HepG2 (cell line): Measurements from ENCODE around the gene MGAT5. TPM values are rescaled to one million over a fixed set of nuclear protein-coding genes. Genes with fewer than 3 reads are reported as not detected.

Experiments used
- ARID2 ChIP-seq: sonication (generic); formaldehyde crosslinking; IDR thresholded peaks from 2 replicates; pipeline ENCODE4 v1.8.1; 2022; ENCODE audit warnings: mild to moderate bottlenecking, missing genetic modification reagents, borderline replicate concordance
- DPF2 ChIP-seq: sonication (generic); formaldehyde crosslinking; IDR thresholded peaks from 2 replicates; pipeline ENCODE4 v1.4.0; 2020; ENCODE audit warnings: mild to moderate bottlenecking, low read depth, missing genetic modification reagents, borderline replicate concordance
- EHMT2 ChIP-seq: fragments of 200-600 bp; sonication (generic); IDR thresholded peaks from 2 replicates; pipeline ENCODE4 v1.7.0; 2017; ENCODE audit warnings: antibody characterized with exemption, low read depth, low read length, borderline replicate concordance
- HNRNPUL1 ChIP-seq: fragments of 200-400 bp; formaldehyde crosslinking; IDR thresholded peaks from 2 replicates; pipeline ENCODE4 v1.6.1; 2017; ENCODE audit warnings: low read depth, mild to moderate bottlenecking, low read length, moderate library complexity
- JDP2 ChIP-seq: sonication (generic); formaldehyde crosslinking; IDR thresholded peaks from 2 replicates; pipeline ENCODE4 v1.8.1; 2022; ENCODE audit warnings: missing genetic modification reagents, borderline replicate concordance
- KMT2A ChIP-seq: sonication (generic); formaldehyde crosslinking; IDR thresholded peaks from 2 replicates; pipeline ENCODE4 v1.4.0; 2020; ENCODE audit warnings: missing genetic modification reagents
- MAF1 ChIP-seq: sonication (generic); formaldehyde crosslinking; IDR thresholded peaks from 2 replicates; pipeline ENCODE4 v1.5.0; 2020; ENCODE audit warnings: missing genetic modification reagents, borderline replicate concordance
- NONO ChIP-seq, 2 experiments: fragments of 450-650 bp in 1 of 2; sonication (generic) in 1 of 2; formaldehyde crosslinking in 1 of 2; IDR thresholded peaks in 1 of 2; conservative IDR thresholded peaks in 1 of 2; 2 replicates each; pipeline versions ENCODE4 v1.6.1 to v1.8.0; 2017 to 2022; ENCODE audit warnings: mild to moderate bottlenecking in 1 of 2, missing genetic modification reagents in 1 of 2, moderate library complexity in 1 of 2
- PRMT3 ChIP-seq: sonication (generic); formaldehyde crosslinking; IDR thresholded peaks from 2 replicates; pipeline ENCODE4 v1.8.1; 2022; ENCODE audit warnings: low read depth, mild to moderate bottlenecking, moderate library complexity, missing genetic modification reagents, borderline replicate concordance
- SIN3A ChIP-seq: IDR thresholded peaks from 2 replicates; pipeline ENCODE4 v1.6.1; 2011; ENCODE audit warnings: low read depth, mild to moderate bottlenecking, control low read depth, low read length, borderline replicate concordance
- SSRP1 ChIP-seq: IDR thresholded peaks from 2 replicates; pipeline ENCODE4 v1.6.1; 2016; ENCODE audit warnings: control low read depth
- ZNF136 ChIP-seq: sonication (generic); formaldehyde crosslinking; IDR thresholded peaks from 2 replicates; pipeline ENCODE4 v1.8.1; 2022; ENCODE audit warnings: low read depth, mild to moderate bottlenecking, moderate library complexity, missing genetic modification reagents
- ZNF180 ChIP-seq: sonication (generic); formaldehyde crosslinking; IDR thresholded peaks from 2 replicates; pipeline ENCODE4 v1.4.0; 2020; ENCODE audit warnings: low read depth, missing genetic modification reagents, borderline replicate concordance
- ZNF235 ChIP-seq: sonication (generic); formaldehyde crosslinking; IDR thresholded peaks from 2 replicates; pipeline ENCODE4 v1.8.1; 2023; ENCODE audit warnings: mild to moderate bottlenecking, missing genetic modification reagents, borderline replicate concordance
- ZNF775 ChIP-seq: sonication (generic); formaldehyde crosslinking; IDR thresholded peaks from 2 replicates; pipeline ENCODE4 v1.4.0; 2020; ENCODE audit warnings: missing genetic modification reagents, mild to moderate bottlenecking, moderate library complexity, borderline replicate concordance
- ZNF792 ChIP-seq: IDR thresholded peaks from 2 replicates; pipeline ENCODE4 v1.6.1; 2016
- polyA plus RNA-seq, 8 experiments: library from polyadenylated mRNA; depleted of rRNA in 3 of 8; stranded (reverse) in 7 of 8; unstranded in 1 of 8; fragments of >200 nt; fragmentation: Illumina TruSeq in 4 of 8; extraction: Trizol in 4 of 8; gene quantifications; 2 replicates each; pipeline versions ENCODE4 v1.2.1 to v1.2.3, GENCODE V29; 2011 to 2016; ENCODE audit warnings: low read depth in 4 of 8, missing spikeins in 1 of 8, mixed read lengths in 1 of 8; ENCODE audit not compliant: insufficient read depth in 1 of 8
- total RNA-seq, 5 experiments: library from RNA; depleted of rRNA; stranded (reverse); fragments of >200 nt; fragmentation: Illumina TruSeq; extraction: Trizol; gene quantifications; 2 replicates each; pipeline ENCODE4 v1.2.3, GENCODE V29; 2016; ENCODE audit warnings: low read depth in 1 of 5
- TF ChIP-seq, protein P1 (sequence below): sonication (generic); formaldehyde crosslinking; IDR thresholded peaks from 2 replicates; pipeline ENCODE4 v1.4.0; 2020; ENCODE audit warnings: low read depth, missing genetic modification reagents
- TF ChIP-seq, protein P2 (sequence below): sonication (generic); formaldehyde crosslinking; IDR thresholded peaks from 2 replicates; pipeline ENCODE4 v1.5.0; 2020; ENCODE audit warnings: mild to moderate bottlenecking, missing genetic modification reagents, borderline replicate concordance
- TF ChIP-seq, protein P3 (sequence below): sonication (generic); formaldehyde crosslinking; IDR thresholded peaks from 2 replicates; pipeline ENCODE4 v1.4.0; 2020; ENCODE audit warnings: mild to moderate bottlenecking, missing genetic modification reagents
- TF ChIP-seq, protein P4 (sequence below): sonication (generic); formaldehyde crosslinking; IDR thresholded peaks from 2 replicates; pipeline ENCODE4 v1.4.0; 2020; ENCODE audit warnings: low read depth, mild to moderate bottlenecking, missing genetic modification reagents

Gene MGAT5
- total and polyA plus RNA-seq, 2 of the 13 experiments (the other 11 are each of a cell fraction or from before 2014, with no cell fraction given), result 33.1 to 60.2 TPM

DNA sequence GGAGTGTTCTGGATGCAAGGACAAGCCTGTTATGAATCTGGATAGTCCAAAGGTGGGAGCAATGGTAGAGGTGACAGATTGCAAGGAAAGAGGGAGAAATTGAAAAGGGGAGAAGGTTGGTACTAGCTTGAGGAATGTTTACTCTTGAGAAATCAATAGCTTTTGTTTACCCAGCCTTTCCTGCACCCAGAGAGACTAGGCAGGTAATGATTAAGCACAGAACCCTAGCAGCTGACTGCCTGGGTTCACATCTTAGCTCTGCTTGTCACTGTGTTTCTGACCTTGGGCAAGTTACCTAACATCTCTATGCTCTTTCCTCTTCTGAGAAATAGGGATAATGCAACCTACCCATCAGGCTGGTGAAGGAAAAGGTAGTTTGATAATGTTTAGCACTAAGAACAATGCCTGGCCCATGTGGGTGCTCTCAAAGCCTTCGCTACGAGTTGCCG lies 178.6 kb downstream of the MGAT5 start (continued):
- no peak for TF ChIP-seq ZNF235
- TF ChIP-seq, protein P1, sequence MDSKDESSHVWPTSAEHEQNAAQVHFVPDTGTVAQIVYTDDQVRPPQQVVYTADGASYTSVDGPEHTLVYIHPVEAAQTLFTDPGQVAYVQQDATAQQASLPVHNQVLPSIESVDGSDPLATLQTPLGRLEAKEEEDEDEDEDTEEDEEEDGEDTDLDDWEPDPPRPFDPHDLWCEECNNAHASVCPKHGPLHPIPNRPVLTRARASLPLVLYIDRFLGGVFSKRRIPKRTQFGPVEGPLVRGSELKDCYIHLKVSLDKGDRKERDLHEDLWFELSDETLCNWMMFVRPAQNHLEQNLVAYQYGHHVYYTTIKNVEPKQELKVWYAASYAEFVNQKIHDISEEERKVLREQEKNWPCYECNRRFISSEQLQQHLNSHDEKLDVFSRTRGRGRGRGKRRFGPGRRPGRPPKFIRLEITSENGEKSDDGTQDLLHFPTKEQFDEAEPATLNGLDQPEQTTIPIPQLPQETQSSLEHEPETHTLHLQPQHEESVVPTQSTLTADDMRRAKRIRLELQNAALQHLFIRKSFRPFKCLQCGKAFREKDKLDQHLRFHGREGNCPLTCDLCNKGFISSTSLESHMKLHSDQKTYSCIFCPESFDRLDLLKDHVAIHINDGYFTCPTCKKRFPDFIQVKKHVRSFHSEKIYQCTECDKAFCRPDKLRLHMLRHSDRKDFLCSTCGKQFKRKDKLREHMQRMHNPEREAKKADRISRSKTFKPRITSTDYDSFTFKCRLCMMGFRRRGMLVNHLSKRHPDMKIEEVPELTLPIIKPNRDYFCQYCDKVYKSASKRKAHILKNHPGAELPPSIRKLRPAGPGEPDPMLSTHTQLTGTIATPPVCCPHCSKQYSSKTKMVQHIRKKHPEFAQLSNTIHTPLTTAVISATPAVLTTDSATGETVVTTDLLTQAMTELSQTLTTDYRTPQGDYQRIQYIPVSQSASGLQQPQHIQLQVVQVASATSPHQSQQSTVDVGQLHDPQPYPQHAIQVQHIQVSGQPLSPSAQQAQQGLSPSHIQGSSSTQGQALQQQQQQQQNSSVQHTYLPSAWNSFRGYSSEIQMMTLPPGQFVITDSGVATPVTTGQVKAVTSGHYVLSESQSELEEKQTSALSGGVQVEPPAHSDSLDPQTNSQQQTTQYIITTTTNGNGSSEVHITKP (CRISPR knock-in tag), result 0 out of 2 replicates have a peak, but pooled peaks have one; percentile 50
- TF ChIP-seq ZNF180 (CRISPR knock-in tag), result no peak
- TF ChIP-seq JDP2, result no peak
- peak; percentile 82; the same call in 1 of the 2 replicates for TF ChIP-seq DPF2 (CRISPR knock-in tag)
- peak; percentile 94 for TF ChIP-seq ZNF792 (CRISPR knock-in tag)
- peak; percentile 62 for TF ChIP-seq HNRNPUL1
- TF ChIP-seq, protein P2, sequence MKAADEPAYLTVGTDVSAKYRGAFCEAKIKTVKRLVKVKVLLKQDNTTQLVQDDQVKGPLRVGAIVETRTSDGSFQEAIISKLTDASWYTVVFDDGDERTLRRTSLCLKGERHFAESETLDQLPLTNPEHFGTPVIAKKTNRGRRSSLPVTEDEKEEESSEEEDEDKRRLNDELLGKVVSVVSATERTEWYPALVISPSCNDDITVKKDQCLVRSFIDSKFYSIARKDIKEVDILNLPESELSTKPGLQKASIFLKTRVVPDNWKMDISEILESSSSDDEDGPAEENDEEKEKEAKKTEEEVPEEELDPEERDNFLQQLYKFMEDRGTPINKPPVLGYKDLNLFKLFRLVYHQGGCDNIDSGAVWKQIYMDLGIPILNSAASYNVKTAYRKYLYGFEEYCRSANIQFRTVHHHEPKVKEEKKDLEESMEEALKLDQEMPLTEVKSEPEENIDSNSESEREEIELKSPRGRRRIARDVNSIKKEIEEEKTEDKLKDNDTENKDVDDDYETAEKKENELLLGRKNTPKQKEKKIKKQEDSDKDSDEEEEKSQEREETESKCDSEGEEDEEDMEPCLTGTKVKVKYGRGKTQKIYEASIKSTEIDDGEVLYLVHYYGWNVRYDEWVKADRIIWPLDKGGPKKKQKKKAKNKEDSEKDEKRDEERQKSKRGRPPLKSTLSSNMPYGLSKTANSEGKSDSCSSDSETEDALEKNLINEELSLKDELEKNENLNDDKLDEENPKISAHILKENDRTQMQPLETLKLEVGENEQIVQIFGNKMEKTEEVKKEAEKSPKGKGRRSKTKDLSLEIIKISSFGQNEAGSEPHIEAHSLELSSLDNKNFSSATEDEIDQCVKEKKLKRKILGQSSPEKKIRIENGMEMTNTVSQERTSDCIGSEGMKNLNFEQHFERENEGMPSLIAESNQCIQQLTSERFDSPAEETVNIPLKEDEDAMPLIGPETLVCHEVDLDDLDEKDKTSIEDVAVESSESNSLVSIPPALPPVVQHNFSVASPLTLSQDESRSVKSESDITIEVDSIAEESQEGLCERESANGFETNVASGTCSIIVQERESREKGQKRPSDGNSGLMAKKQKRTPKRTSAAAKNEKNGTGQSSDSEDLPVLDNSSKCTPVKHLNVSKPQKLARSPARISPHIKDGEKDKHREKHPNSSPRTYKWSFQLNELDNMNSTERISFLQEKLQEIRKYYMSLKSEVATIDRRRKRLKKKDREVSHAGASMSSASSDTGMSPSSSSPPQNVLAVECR, result peak; percentile 76; the same call in 1 of the 2 replicates
- peak; percentile 95; the same call in 1 of the 2 replicates for TF ChIP-seq ZNF775 (CRISPR knock-in tag)
- TF ChIP-seq NONO (IDR thresholded peaks at IDR 0.05), result no peak
- TF ChIP-seq NONO (CRISPR knock-in tag; conservative IDR thresholded peaks at IDR 0.05), result peak; percentile 86
- TF ChIP-seq, protein P3, sequence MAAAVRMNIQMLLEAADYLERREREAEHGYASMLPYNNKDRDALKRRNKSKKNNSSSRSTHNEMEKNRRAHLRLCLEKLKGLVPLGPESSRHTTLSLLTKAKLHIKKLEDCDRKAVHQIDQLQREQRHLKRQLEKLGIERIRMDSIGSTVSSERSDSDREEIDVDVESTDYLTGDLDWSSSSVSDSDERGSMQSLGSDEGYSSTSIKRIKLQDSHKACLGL (CRISPR knock-in tag), result no peak
- peak; percentile 92 for TF ChIP-seq SIN3A
- TF ChIP-seq PRMT3 (CRISPR knock-in tag), result no peak
- TF ChIP-seq KMT2A (CRISPR knock-in tag), result 0 out of 2 replicates have a peak, but pooled peaks have one; percentile 52
- peak; percentile 58; the same call in 1 of the 2 replicates for TF ChIP-seq ARID2
- TF ChIP-seq SSRP1, result no peak; the same call in 1 of the 2 replicates
- TF ChIP-seq ZNF136 (CRISPR knock-in tag), result no peak
- TF ChIP-seq, protein P4, sequence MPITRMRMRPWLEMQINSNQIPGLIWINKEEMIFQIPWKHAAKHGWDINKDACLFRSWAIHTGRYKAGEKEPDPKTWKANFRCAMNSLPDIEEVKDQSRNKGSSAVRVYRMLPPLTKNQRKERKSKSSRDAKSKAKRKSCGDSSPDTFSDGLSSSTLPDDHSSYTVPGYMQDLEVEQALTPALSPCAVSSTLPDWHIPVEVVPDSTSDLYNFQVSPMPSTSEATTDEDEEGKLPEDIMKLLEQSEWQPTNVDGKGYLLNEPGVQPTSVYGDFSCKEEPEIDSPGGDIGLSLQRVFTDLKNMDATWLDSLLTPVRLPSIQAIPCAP, result no peak
- no peak for TF ChIP-seq MAF1 (CRISPR knock-in tag)
- TF ChIP-seq EHMT2, result peak; percentile 83; the same call in 1 of the 2 replicates
